ENCODE results near the gene EDIL3. TPM values are rescaled to one million over a fixed set of nuclear protein-coding genes. Genes with fewer than 3 reads are reported as not detected.

EDIL3 gene
- total and polyA plus RNA-seq, 2 donors (not counting 3 experiments of a cell fraction or from before 2014, with no cell fraction given) = 9.1 to 28.8 TPM

DNA sequence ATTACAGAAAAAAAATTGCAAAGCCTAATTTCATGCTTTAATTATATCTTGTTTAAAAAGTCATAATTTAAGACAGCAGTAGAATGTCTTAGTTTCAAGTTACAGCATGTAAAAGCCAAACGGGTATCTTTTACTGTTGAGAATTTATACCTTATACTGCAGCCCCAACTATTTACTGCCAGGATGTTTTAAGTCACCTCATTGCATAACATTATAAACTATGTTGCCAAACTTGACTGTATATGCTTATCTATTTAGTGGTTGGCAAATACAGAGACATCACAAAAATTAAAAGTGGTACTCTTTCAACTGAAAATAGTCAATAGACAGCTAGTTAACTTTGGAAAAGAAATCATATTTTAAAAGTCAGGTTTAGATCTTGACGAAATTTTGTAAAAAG lies 119.5 kb downstream of the EDIL3 start:
- Histone ChIP-seq H2AFZ (ENCODE audit: low read depth, low read length) (no peak overlapping the region), H3K4me3 (replicated peaks in 1 of 3; ENCODE audit: insufficient read depth in 1 of 3, low read depth in 1 of 3, low read length in 3 of 3) (no peak overlapping the region), H3K9me3 (replicated peaks; ENCODE audit: control insufficient read depth, insufficient read depth, low read length) (no peaks in the 10 kb centered on the region), H3K9ac (replicated peaks; ENCODE audit: extremely low read depth, insufficient read depth, low read length) (no peak overlapping the region), H4K20me1 (replicated peaks; ENCODE audit: control insufficient read depth, extremely low read depth, insufficient read depth, low read length) (no peaks in the 10 kb centered on the region), H3K27ac (ENCODE audit: insufficient read depth, low read depth, low read length) (no peak overlapping the region), H3K4me1 (ENCODE audit: control insufficient read depth, extremely low read depth, insufficient read depth, low read length) (no peaks in the 10 kb centered on the region), H3K79me2 (ENCODE audit: control insufficient read depth, insufficient read depth, low read length) (no peaks in the 10 kb centered on the region), H3K27me3 (ENCODE audit: control insufficient read depth in 2 of 2, insufficient read depth in 2 of 2, low read length in 2 of 2) (no peaks in the 10 kb centered on the region), H3K4me2 (ENCODE audit: insufficient read depth, low read length) (no peak overlapping the region), H3K9me1 (replicated peaks; ENCODE audit: control insufficient read depth, extremely low read depth, insufficient read depth, low read length) (no peaks in the 10 kb centered on the region), H3K36me3 (ENCODE audit: control insufficient read depth in 2 of 2, extremely low read depth in 1 of 2, insufficient read depth in 2 of 2, low read length in 2 of 2) (no peaks in the 10 kb centered on the region)
- FAIRE-seq (no peak), DNase-seq (ENCODE audit: low read depth, low spot score) (no peak)
- dilution Hi-C loops (cut with MboI; ENCODE audit: extremely low pct_ligation_motif_present, low sequenced_read_pairs) (no loop called here), intact Hi-C loops (cut with micrococcal nuclease) (no loop called here)
- ChIA-PET POLR2A (no interaction called here), CTCF (interaction anchor here (0.7 to 1.4 kb wide), 2 partner anchors 10 kb away, joined by 3 read pairs; no protein-coding TSS in a partner anchor)
- no TSS peak for BruUV-seq (replicated peaks)
- TF ChIP-seq POLR2AphosphoS5 (IDR thresholded peaks at IDR 0.05; ENCODE audit: insufficient read depth, low read depth, low read length) (no peak), FOS (IDR thresholded peaks at IDR 0.05; ENCODE audit: borderline replicate concordance, insufficient read depth, low read length) (no peak), EZH2 (IDR thresholded peaks at IDR 0.05; ENCODE audit: borderline replicate concordance, low read depth, low read length, severe bottlenecking) (no peak), MYC (IDR thresholded peaks at IDR 0.05; ENCODE audit: low read depth, low read length) (no peak), POLR2A (IDR thresholded peaks at IDR 0.05; ENCODE audit: low read depth, low read length) (no peak), GATA2 (IDR thresholded peaks at IDR 0.05; ENCODE audit: insufficient read depth, insufficient read length, low read depth, low read length) (no peak), JUN (IDR thresholded peaks at IDR 0.05; ENCODE audit: borderline replicate concordance, insufficient read depth, insufficient read length, low read depth) (no peak)
- TF ChIP-seq, protein P1, sequence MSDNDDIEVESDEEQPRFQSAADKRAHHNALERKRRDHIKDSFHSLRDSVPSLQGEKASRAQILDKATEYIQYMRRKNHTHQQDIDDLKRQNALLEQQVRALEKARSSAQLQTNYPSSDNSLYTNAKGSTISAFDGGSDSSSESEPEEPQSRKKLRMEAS (IDR thresholded peaks at IDR 0.05; ENCODE audit: insufficient read depth, insufficient read length) = no peak
- TF ChIP-seq, protein P2, sequence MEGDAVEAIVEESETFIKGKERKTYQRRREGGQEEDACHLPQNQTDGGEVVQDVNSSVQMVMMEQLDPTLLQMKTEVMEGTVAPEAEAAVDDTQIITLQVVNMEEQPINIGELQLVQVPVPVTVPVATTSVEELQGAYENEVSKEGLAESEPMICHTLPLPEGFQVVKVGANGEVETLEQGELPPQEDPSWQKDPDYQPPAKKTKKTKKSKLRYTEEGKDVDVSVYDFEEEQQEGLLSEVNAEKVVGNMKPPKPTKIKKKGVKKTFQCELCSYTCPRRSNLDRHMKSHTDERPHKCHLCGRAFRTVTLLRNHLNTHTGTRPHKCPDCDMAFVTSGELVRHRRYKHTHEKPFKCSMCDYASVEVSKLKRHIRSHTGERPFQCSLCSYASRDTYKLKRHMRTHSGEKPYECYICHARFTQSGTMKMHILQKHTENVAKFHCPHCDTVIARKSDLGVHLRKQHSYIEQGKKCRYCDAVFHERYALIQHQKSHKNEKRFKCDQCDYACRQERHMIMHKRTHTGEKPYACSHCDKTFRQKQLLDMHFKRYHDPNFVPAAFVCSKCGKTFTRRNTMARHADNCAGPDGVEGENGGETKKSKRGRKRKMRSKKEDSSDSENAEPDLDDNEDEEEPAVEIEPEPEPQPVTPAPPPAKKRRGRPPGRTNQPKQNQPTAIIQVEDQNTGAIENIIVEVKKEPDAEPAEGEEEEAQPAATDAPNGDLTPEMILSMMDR (IDR thresholded peaks at IDR 0.05; ENCODE audit: extremely low read depth in 1 of 2, insufficient read depth in 1 of 2, low read depth in 1 of 2, low read length in 2 of 2) = no peak
